Mucosa of descending colon (tissue), 3 donors: Measurements from ENCODE around the gene GNAS-AS1. TPM values are rescaled to one million over a fixed set of nuclear protein-coding genes. Genes with fewer than 3 reads are reported as not detected.

Experiments used
- ATAC-seq: fragments of 200-7000 bp; cut with Tn5 transposase; one replicate; pipeline ENCODE4 v1.9.1; 2020; ENCODE audit warnings: mild to moderate bottlenecking, moderate library complexity
- DNase-seq, 3 donors: peaks; one replicate each; pipeline ENCODE4 v3.0.0-alpha.2; 2020
- H3K36me3 ChIP-seq: fragments of 200-600 bp; one replicate; pipeline ENCODE4 v1.8.0; 2021; ENCODE audit warnings: low read depth, mild to moderate bottlenecking
- H3K4me1 ChIP-seq: fragments of 200-600 bp; one replicate; pipeline ENCODE4 v1.8.0; 2021; ENCODE audit warnings: low read depth, mild to moderate bottlenecking
- H3K4me3 ChIP-seq: fragments of 200-600 bp; one replicate; pipeline ENCODE4 v1.8.0; 2021; ENCODE audit warnings: mild to moderate bottlenecking
- H3K9me3 ChIP-seq: fragments of 200-600 bp; one replicate; pipeline ENCODE4 v1.8.0; 2021; ENCODE audit warnings: mild to moderate bottlenecking
- intact Hi-C, 2 donors: fragments of 100-400 bp; cut with DNase I in 1 of 2; cut with micrococcal nuclease in 1 of 2; formaldehyde crosslinking; loops; one replicate each; pipeline versions ENCODE4 v1.11.0 to v1.11.1; 2022; cut with DNase I, micrococcal nuclease
- total RNA-seq, 3 donors: library from RNA; stranded (reverse); fragmentation: NEBNext Ultra II Directional in 2 of 3; extraction: Animal tissue kit (Norgen Biotek cat#: 25700) in 2 of 3; gene quantifications; one replicate each; pipeline versions ENCODE4 v1.2.1 to v1.2.4, GENCODE V29; 2021 to 2023
- TF ChIP-seq, protein P1 (sequence below): fragments of 200-600 bp; IDR thresholded peaks from one replicate; pipeline ENCODE4 v1.8.0; 2022; ENCODE audit warnings: antibody characterized with exemption, mild to moderate bottlenecking
- donor health status: DM: no; HTN: no; CAD: no; lungs with moderate emphysema.
- donor health status: DM: no; HTN: no; CAD: no.
- donor health status: DM: no; HTN: yes; CAD: no.

The GNAS-AS1 gene
- total RNA-seq, 3 donors from 2014 or later, result 0.54 to 1.4 (median 1.0) TPM

DNA sequence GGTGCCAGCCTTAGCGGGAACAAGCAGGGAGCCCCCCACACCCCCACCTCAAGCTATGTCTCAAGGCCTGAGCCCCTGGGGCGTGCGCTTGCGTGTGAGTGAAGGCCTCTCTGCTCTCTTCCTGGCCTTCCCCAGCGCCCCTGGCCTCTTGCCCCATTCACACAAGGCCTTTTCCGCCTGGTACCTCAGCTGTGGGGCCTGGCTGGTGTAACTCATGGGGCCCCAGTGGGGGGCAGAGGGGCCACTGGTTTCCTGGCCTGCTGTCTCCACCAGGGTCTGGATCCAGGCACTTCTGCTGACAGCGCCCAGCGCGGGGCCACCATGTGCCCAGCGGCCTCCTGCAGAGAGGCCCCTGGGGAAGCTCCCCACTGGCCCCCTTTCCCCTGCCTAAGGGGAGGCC, 34.7 kb downstream of the GNAS-AS1 start:
- intact Hi-C loops, result no loop called here
- TF ChIP-seq, protein P1, sequence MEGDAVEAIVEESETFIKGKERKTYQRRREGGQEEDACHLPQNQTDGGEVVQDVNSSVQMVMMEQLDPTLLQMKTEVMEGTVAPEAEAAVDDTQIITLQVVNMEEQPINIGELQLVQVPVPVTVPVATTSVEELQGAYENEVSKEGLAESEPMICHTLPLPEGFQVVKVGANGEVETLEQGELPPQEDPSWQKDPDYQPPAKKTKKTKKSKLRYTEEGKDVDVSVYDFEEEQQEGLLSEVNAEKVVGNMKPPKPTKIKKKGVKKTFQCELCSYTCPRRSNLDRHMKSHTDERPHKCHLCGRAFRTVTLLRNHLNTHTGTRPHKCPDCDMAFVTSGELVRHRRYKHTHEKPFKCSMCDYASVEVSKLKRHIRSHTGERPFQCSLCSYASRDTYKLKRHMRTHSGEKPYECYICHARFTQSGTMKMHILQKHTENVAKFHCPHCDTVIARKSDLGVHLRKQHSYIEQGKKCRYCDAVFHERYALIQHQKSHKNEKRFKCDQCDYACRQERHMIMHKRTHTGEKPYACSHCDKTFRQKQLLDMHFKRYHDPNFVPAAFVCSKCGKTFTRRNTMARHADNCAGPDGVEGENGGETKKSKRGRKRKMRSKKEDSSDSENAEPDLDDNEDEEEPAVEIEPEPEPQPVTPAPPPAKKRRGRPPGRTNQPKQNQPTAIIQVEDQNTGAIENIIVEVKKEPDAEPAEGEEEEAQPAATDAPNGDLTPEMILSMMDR, result no peak
- Histone ChIP-seq H3K4me3 (no peak overlapping the region), H3K36me3 (no peaks in the 10 kb centered on the region), H3K9me3 (no peaks in the 10 kb centered on the region), H3K4me1 (no peaks in the 10 kb centered on the region)
- ATAC-seq (no peak), DNase-seq (no peak)

DNA sequence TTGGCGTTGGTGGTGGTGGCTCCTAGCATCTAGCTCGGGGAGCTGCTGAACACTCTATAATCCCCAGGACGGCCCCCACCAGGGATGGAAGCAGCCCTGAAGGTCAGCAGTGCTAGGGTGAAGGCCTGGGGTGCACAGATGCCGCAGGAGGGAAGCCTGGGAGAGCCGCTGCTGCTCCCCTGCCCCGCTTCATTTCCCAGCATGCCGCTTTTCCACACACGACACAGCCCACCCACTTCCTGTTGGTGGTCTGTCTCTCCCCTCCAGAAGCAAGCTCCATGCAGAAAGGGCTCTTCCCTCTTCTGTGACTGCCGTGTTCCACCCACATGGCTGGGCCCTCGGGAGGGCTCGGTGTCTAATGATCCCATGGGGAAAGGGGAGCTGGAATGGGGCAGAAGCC, 35.3 kb downstream of the GNAS-AS1 start:
- intact Hi-C loops, result no loop called here
- no peak for ATAC-seq
- no peak overlapping the region for H3K4me3 ChIP-seq
- no peaks in the 10 kb centered on the region for H3K4me1 ChIP-seq
- TF ChIP-seq, protein P1, result no peak
- no peaks in the 10 kb centered on the region for H3K9me3 ChIP-seq
- no peaks in the 10 kb centered on the region for H3K36me3 ChIP-seq
- DNase-seq, result no peak

DNA sequence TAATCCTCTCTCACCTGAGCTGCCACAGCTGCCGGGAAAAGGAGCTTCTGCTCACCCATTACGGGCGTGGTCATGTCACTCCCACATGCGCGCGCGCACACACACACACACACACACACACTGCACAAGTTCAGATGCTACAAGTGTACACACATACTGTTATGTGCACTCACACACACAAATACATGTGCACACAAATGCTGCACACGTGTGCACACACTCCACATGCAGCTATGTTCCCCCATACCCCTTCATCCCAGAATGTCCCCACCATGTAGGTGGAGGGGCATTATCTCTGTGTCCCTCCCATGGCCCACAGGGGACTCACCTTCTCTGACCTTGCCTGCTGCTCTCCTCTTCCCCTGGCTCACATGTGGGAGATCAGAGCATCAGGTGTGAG, 37.3 kb downstream of the GNAS-AS1 start:
- Histone ChIP-seq H3K4me3 (no peak overlapping the region), H3K36me3 (no peaks in the 10 kb centered on the region), H3K4me1 (no peaks in the 10 kb centered on the region), H3K9me3 (no peaks in the 10 kb centered on the region)
- TF ChIP-seq, protein P1, result no peak
- ATAC-seq, result no peak
- intact Hi-C loops, result no loop called here
- no peak for DNase-seq

DNA sequence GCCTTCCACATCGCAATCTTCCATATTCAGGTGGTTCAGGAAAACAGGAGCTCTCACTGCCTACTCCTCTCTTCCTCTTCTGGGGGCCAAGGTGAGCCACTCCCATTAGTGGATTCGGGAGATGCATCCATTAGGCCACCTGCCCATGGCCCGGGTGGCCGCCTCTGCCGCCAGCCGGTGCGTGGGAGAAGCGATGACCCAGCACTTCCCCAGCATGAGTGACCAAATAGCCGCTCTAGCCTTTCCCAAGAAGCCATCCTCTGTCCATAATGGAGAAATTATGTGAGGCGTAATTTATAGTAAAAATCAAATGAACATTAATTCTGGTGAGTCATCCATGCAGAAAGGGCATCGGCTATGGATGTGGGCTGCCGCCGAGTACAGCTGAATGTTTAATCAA, 39.4 kb downstream of the GNAS-AS1 start:
- Histone ChIP-seq H3K36me3 (no peaks in the 10 kb centered on the region), H3K9me3 (no peaks in the 10 kb centered on the region), H3K4me3 (no peak overlapping the region), H3K4me1 (no peaks in the 10 kb centered on the region)
- TF ChIP-seq, protein P1, result no peak
- DNase-seq (no peak), ATAC-seq (no peak)
- intact Hi-C loops, result no loop called here

DNA sequence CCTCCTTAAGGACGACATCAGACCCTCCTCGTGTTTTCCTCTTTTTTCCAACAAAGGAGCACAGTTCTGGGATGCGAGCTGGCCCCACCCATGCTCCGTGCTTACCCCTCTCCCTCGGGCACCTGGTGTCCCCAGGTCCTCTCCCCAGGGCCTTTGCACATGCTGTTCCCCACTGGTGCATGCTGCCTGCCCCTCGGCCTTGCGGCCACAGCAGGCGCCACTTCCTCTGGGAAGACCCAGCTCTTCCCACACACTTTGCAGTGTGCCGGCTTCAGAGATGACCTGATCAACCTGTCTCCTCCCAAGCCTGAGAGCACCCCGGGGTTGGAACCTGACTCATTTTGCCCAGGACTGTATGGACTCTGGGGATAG, 39.8 kb downstream of the GNAS-AS1 start:
- no peak overlapping the region for H3K4me3 ChIP-seq
- ATAC-seq (no peak), DNase-seq (no peak)
- no peaks in the 10 kb centered on the region for H3K4me1 ChIP-seq
- TF ChIP-seq, protein P1, result no peak
- H3K36me3 ChIP-seq, result no peaks in the 10 kb centered on the region
- no peaks in the 10 kb centered on the region for H3K9me3 ChIP-seq
- intact Hi-C loops, result no loop called here
